B cell (primary cell): Measurements from ENCODE around the gene LRTM1. TPM values are rescaled to one million over a fixed set of nuclear protein-coding genes. Genes with fewer than 3 reads are reported as not detected.

Experiments used
- ATAC-seq: fragments of 200-7000 bp; cut with Tn5 transposase; one replicate; pipeline ENCODE4 v1.10.0; 2021; ENCODE audit warnings: low read depth, mild to moderate bottlenecking, moderate number of reproducible peaks, moderate library complexity
- CTCF ChIA-PET: fragments of 350-600 bp; sonication (Branson Sonifier 250); formaldehyde crosslinking; loops from one replicate; lab custom pipeline; 2021; ENCODE audit warnings: antibody characterized with exemption, inconsistent platforms; lab: Charles Lee
- POLR2A ChIA-PET: fragments of 350-600 bp; sonication (Branson Sonifier 250); formaldehyde crosslinking; loops from one replicate; lab custom pipeline; 2021; ENCODE audit warnings: antibody characterized with exemption; lab: Charles Lee
- DNase-seq: peaks from one replicate; pipeline ENCODE4 v3.0.0; 2013
- H2AFZ ChIP-seq: 2 replicates; pipeline ENCODE4 v1.6.1; 2012; ENCODE audit warnings: mild to moderate bottlenecking, low read depth, low read length; ENCODE audit not compliant: insufficient read depth, poor library complexity, severe bottlenecking
- H3K27ac ChIP-seq, 2 donors: 1 replicate in 1 of 2; 2 replicates in 1 of 2; pipeline ENCODE4 v1.5.1; 2012 to 2013; ENCODE audit warnings: low read length in 2 of 2, mild to moderate bottlenecking in 2 of 2, moderate library complexity in 1 of 2
- H3K27me3 ChIP-seq, 4 experiments: fragments of 200-600 bp in 1 of 4; sonication (generic) in 1 of 4; replicated peaks in 1 of 4; 1 replicate in 2 of 4; 2 replicates in 2 of 4; pipeline versions ENCODE4 v1.6.1 to v1.7.0; 2013 to 2016; ENCODE audit warnings: low read length in 3 of 4, mild to moderate bottlenecking in 2 of 4, mixed read lengths in 1 of 4, moderate library complexity in 1 of 4; ENCODE audit not compliant: insufficient read depth in 4 of 4, control insufficient read depth in 3 of 4; ENCODE audit errors: control extremely low read depth in 1 of 4
- H3K36me3 ChIP-seq, 2 experiments: replicated peaks in 1 of 2; 1 replicate in 1 of 2; 2 replicates in 1 of 2; pipeline versions ENCODE4 v1.6.1 to v1.7.1; 2013; ENCODE audit warnings: low read length in 1 of 2; ENCODE audit not compliant: insufficient read depth in 2 of 2, control insufficient read depth in 1 of 2; ENCODE audit errors: control extremely low read depth in 1 of 2, extremely low read depth in 1 of 2
- H3K4me1 ChIP-seq, 2 donors: fragments of 200-600 bp in 1 of 2; sonication (generic) in 1 of 2; 1 replicate in 1 of 2; 2 replicates in 1 of 2; pipeline versions ENCODE4 v1.5.1 to v1.6.1; 2013 to 2017; ENCODE audit warnings: low read length in 2 of 2; ENCODE audit not compliant: control insufficient read depth in 2 of 2, insufficient read depth in 2 of 2
- H3K4me2 ChIP-seq: replicated peaks from 2 replicates; pipeline ENCODE3; 2012; ENCODE audit warnings: mild to moderate bottlenecking, low read depth, low read length; ENCODE audit not compliant: poor library complexity, severe bottlenecking
- H3K4me3 ChIP-seq, 5 experiments: fragments of 200-600 bp in 1 of 5; sonication (generic) in 1 of 5; 1 replicate in 3 of 5; 2 replicates in 2 of 5; pipeline versions ENCODE4 v1.5.1 to v1.7.0; 2011 to 2016; ENCODE audit warnings: low read length in 4 of 5, mild to moderate bottlenecking in 4 of 5, low read depth in 2 of 5, control low read depth in 1 of 5, moderate library complexity in 1 of 5; ENCODE audit not compliant: insufficient read depth in 1 of 5; ENCODE audit errors: control extremely low read depth in 1 of 5, extremely low read depth in 1 of 5
- H3K79me2 ChIP-seq: fragments of 200-600 bp; sonication (generic); one replicate; pipeline ENCODE4 v1.6.0; 2016; ENCODE audit warnings: low read length; ENCODE audit not compliant: control insufficient read depth, insufficient read depth
- H3K9ac ChIP-seq: fragments of 200-600 bp; sonication (generic); 2 replicates; pipeline ENCODE4 v1.6.1; 2017; ENCODE audit warnings: mild to moderate bottlenecking, low read length, moderate library complexity
- H3K9me3 ChIP-seq, 3 donors: one replicate each; pipeline versions ENCODE4 v1.6.1 to v1.7.1; 2013; ENCODE audit warnings: low read length in 2 of 3; ENCODE audit not compliant: control insufficient read depth in 2 of 3, insufficient read depth in 1 of 3; ENCODE audit errors: control extremely low read depth in 1 of 3
- H4K20me1 ChIP-seq: 2 replicates; pipeline ENCODE4 v1.6.0; 2012; ENCODE audit warnings: mild to moderate bottlenecking, low read length; ENCODE audit not compliant: insufficient read depth, control insufficient read depth, poor library complexity, severe bottlenecking
- H3K27ac Mint-ChIP-seq: one replicate; pipeline ENCODE4 v1.8.0; 2021; ENCODE audit warnings: mixed read lengths
- H3K27me3 Mint-ChIP-seq: one replicate; pipeline ENCODE4 v1.8.0; 2021; ENCODE audit warnings: mixed read lengths
- H3K4me1 Mint-ChIP-seq: one replicate; pipeline ENCODE4 v1.8.0; 2021; ENCODE audit warnings: mixed read lengths
- H3K4me3 Mint-ChIP-seq: one replicate; pipeline ENCODE4 v1.8.0; 2021; ENCODE audit warnings: mixed read lengths
- H3K9me3 Mint-ChIP-seq: one replicate; pipeline ENCODE4 v1.8.0; 2022; ENCODE audit warnings: mixed read lengths; ENCODE audit not compliant: insufficient read depth
- CTCF ChIP-seq: fragments of 200-600 bp; IDR thresholded peaks from one replicate; pipeline ENCODE4 v1.8.0; 2022; ENCODE audit warnings: antibody characterized with exemption, mild to moderate bottlenecking
- EZH2 ChIP-seq: IDR thresholded peaks from 2 replicates; pipeline ENCODE4 v1.6.1; 2012; ENCODE audit warnings: borderline replicate concordance, low read depth, mild to moderate bottlenecking, moderate library complexity, low read length; ENCODE audit not compliant: insufficient read depth, poor library complexity, severe bottlenecking
- WGBS: methylation state at CpG from one replicate; pipeline ENCODE4 v1.1.5; 2013; ENCODE audit warnings: missing lambda C conversion rate; ENCODE audit not compliant: insufficient coverage; 5-methylcytosine and 5-hydroxymethylcytosine counted together
- intact Hi-C: fragments of 100-400 bp; cut with micrococcal nuclease; formaldehyde crosslinking; loops from one replicate; pipeline ENCODE4 v1.10.0; 2022
- polyA plus RNA-seq: library from polyadenylated mRNA; depleted of rRNA; stranded (reverse); fragments of >200 nt; gene quantifications from 2 replicates; pipeline ENCODE4 v1.2.3, GENCODE V29; 2012
- total RNA-seq, 2 donors: library from RNA; stranded (reverse); fragments of 120-200 nt in 1 of 2; gene quantifications; 1 replicate in 1 of 2; 2 replicates in 1 of 2; pipeline versions ENCODE4 v1.2.3 to v1.2.4, GENCODE V29; 2013 to 2022

The LRTM1 gene
- total and polyA plus RNA-seq, 2 donors (not counting 1 experiment from before 2014, with no cell fraction given), result not detected

- Mint-ChIP-seq H3K27me3 (no peaks in the 10 kb centered on the region), H3K4me1 (no peaks in the 10 kb centered on the region), H3K9me3 (no peaks in the 10 kb centered on the region), H3K4me3 (no peak overlapping the region), H3K27ac (no peak overlapping the region)
- no peak for TF ChIP-seq EZH2
- TF ChIP-seq CTCF, result no peak
- no peaks in the 10 kb centered on the region for H4K20me1 ChIP-seq
- intact Hi-C loops, result no loop called here
- CTCF ChIA-PET, result no interaction called here
- no peaks in the 10 kb centered on the region for H3K36me3 ChIP-seq
- H2AFZ ChIP-seq, result no peak overlapping the region
- ATAC-seq (no peak), DNase-seq (no peak)
- no peak overlapping the region for H3K4me3 ChIP-seq
- H3K9me3 ChIP-seq, result peaks cover 0 to 13% (median 0%) of the 10 kb centered on the region in 3 donors
- POLR2A ChIA-PET, result no interaction called here
- H3K79me2 ChIP-seq, result no peaks in the 10 kb centered on the region
- no peaks in the 10 kb centered on the region for H3K27me3 ChIP-seq
- WGBS, result 57% methylated on average over 2 of the region's 3 CpGs
- no peak overlapping the region for H3K4me2 ChIP-seq
- H3K27ac ChIP-seq, result no peak overlapping the region
- no peak overlapping the region for H3K9ac ChIP-seq
- H3K4me1 ChIP-seq, result no peaks in the 10 kb centered on the region
Observed at GRCh38 chr3:54889731-54890130, 38.1 kb downstream of the LRTM1 start.

- Histone ChIP-seq H3K27ac (no peak overlapping the region), H3K4me2 (no peak overlapping the region), H3K36me3 (no peaks in the 10 kb centered on the region), H3K4me1 (no peaks in the 10 kb centered on the region), H3K79me2 (no peaks in the 10 kb centered on the region), H3K9me3 (peaks cover 0 to 13% (median 0%) of the 10 kb centered on the region in 3 donors), H4K20me1 (no peaks in the 10 kb centered on the region), H3K9ac (no peak overlapping the region), H3K27me3 (no peaks in the 10 kb centered on the region), H3K4me3 (no peak overlapping the region), H2AFZ (no peak overlapping the region)
- ChIA-PET CTCF (no interaction called here), POLR2A (no interaction called here)
- ATAC-seq, result no peak
- no peak for DNase-seq
- intact Hi-C loops, result no loop called here
- H3K9me3 Mint-ChIP-seq, result no peaks in the 10 kb centered on the region
- H3K4me3 Mint-ChIP-seq, result no peak overlapping the region
- no peaks in the 10 kb centered on the region for H3K4me1 Mint-ChIP-seq
- no peaks in the 10 kb centered on the region for H3K27me3 Mint-ChIP-seq
- 100% methylated on average over 1 of the region's 1 CpG for WGBS
- no peak overlapping the region for H3K27ac Mint-ChIP-seq
- no peak for TF ChIP-seq EZH2
- no peak for TF ChIP-seq CTCF
Observed at GRCh38 chr3:54888873-54889272, 39.0 kb downstream of the LRTM1 start.
